AG04450 (cell line): ENCODE measurements around the gene ZNG1A. TPM values are rescaled to one million over a fixed set of nuclear protein-coding genes. Genes with fewer than 3 reads are reported as not detected.
"Not testable (repeated sequence)": the region's sequence is repeated elsewhere in the genome, so short reads cannot be mapped to it uniquely, and the experiment has no call there.

Experiments used
- CTCF ChIA-PET: fragments of 300-600, 350-600 bp; formaldehyde crosslinking; extraction: SDS; loops from one replicate; lab custom pipeline; 2022; ENCODE audit warnings: antibody characterized with exemption, inconsistent platforms; lab: Charles Lee
- POLR2A ChIA-PET: fragments of 350-600 bp; formaldehyde crosslinking; extraction: SDS; loops from one replicate; lab custom pipeline; 2021; ENCODE audit warnings: antibody characterized with exemption, inconsistent platforms; lab: Yijun Ruan, JAX
- DNase-seq: peaks from one replicate; pipeline ENCODE4 v3.0.0-alpha.2; 2011; ENCODE audit warnings: low read depth, low spot score
- H3K27ac ChIP-seq: one replicate; pipeline ENCODE4 v1.5.1; 2012; ENCODE audit warnings: low read depth, low read length, control low read depth
- H3K27me3 ChIP-seq: one replicate; pipeline ENCODE4 v1.6.0; 2012; ENCODE audit warnings: low read length; ENCODE audit not compliant: control insufficient read depth, insufficient read depth
- H3K4me3 ChIP-seq: 2 replicates; pipeline ENCODE4 v1.5.1; 2011; ENCODE audit warnings: mild to moderate bottlenecking, low read depth, low read length, control low read depth
- H3K9me3 ChIP-seq: 2 replicates; pipeline ENCODE4 v1.5.1; 2012; ENCODE audit warnings: low read length; ENCODE audit not compliant: control insufficient read depth, insufficient read depth
- polyA plus RNA-seq: library from polyadenylated mRNA; depleted of rRNA; stranded (reverse); fragments of >200 nt; gene quantifications from 2 replicates; pipeline ENCODE4 v1.2.3, GENCODE V29; 2011
- TF ChIP-seq, protein P1 (sequence below): IDR thresholded peaks from 2 replicates; pipeline ENCODE4 v1.5.1; 2011; ENCODE audit warnings: low read depth, low read length, control low read depth, inconsistent platforms

ZNG1A gene
- polyA plus RNA-seq, 1 experiment = 30.5 TPM

DNA sequence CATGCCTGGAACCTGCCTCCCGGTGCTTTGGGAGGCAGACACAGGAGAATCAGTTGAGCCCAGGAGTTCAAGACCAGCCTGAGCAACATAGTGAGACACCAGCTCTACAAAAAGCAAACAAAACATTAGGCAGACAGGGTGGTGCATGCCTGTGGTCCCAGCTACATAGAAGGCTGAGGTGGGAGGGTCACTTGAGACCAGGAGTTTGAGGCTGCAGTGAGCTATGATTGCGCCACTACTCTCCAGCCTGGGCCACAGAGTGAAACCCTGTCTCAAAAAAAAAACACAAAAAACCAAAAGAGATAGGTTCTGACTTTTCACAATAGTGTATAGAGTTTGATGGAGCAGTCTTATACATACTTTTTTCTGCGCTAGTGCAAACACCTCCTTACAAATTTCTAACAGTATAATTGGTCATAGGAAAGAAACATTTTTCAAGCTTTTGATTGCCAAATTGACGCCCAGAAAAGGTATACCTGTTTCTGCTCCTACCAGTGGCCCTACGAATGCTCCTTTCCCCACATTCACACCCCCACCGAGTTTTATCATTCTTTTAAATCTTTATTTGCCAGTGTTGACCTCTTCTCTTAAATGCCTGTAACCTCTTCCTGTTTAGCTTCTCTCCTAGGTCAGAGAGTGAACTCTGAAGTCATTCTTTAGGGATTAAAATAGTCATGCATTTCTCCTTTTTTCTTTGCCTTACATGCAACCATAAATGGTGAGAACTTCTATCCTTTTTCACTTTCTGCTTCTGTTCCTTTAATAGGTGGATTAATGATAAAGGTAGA lies 43.3 kb upstream of the ZNG1A start:
- no peak overlapping the region for H3K27ac ChIP-seq
- no peaks in the 10 kb centered on the region for H3K9me3 ChIP-seq
- no peak for DNase-seq
- POLR2A ChIA-PET = no interaction called here
- H3K27me3 ChIP-seq = no peaks in the 10 kb centered on the region
- TF ChIP-seq, protein P1, sequence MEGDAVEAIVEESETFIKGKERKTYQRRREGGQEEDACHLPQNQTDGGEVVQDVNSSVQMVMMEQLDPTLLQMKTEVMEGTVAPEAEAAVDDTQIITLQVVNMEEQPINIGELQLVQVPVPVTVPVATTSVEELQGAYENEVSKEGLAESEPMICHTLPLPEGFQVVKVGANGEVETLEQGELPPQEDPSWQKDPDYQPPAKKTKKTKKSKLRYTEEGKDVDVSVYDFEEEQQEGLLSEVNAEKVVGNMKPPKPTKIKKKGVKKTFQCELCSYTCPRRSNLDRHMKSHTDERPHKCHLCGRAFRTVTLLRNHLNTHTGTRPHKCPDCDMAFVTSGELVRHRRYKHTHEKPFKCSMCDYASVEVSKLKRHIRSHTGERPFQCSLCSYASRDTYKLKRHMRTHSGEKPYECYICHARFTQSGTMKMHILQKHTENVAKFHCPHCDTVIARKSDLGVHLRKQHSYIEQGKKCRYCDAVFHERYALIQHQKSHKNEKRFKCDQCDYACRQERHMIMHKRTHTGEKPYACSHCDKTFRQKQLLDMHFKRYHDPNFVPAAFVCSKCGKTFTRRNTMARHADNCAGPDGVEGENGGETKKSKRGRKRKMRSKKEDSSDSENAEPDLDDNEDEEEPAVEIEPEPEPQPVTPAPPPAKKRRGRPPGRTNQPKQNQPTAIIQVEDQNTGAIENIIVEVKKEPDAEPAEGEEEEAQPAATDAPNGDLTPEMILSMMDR = no peak
- H3K4me3 ChIP-seq = no peak overlapping the region
- CTCF ChIA-PET = no interaction called here

DNA sequence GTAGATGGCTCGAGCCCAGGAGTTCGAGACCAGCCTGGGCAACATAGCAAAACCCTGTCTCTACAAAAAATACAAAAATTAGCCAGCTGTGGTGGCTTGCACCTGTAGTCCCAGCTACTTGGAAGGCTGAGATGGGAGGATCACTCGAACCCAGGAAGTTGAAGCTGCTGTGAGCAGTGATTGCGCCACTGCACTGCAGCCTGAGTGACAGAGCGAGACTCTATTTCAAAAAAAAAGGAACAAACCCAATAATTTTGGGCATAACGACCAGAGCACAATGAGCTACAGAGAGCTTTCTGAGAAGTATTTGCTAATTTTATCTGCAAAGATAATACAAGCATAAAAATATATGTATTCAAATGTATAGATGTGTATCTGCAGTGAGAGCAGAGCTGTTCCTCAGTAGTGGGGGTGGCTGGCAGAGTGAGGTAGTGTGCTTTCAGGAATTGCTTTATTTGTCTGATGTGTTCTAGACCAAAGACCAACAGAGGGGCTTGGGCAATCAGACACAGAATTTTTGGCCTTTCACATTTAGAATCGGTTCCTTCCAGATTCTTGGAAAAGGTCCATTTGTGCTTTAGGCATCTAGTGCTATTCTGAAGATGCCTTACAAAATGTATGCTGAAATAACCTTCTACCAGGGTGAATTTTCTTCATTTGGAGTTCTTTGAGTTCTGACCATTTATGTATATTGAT lies 41.0 kb upstream of the ZNG1A start:
- CTCF ChIA-PET = no interaction called here
- no peak overlapping the region for H3K4me3 ChIP-seq
- TF ChIP-seq, protein P1 = no peak
- H3K9me3 ChIP-seq = no peaks in the 10 kb centered on the region
- POLR2A ChIA-PET = no interaction called here
- H3K27ac ChIP-seq = no peak overlapping the region
- H3K27me3 ChIP-seq = peaks cover 14% of the 10 kb centered on the region
- DNase-seq = no peak

DNA sequence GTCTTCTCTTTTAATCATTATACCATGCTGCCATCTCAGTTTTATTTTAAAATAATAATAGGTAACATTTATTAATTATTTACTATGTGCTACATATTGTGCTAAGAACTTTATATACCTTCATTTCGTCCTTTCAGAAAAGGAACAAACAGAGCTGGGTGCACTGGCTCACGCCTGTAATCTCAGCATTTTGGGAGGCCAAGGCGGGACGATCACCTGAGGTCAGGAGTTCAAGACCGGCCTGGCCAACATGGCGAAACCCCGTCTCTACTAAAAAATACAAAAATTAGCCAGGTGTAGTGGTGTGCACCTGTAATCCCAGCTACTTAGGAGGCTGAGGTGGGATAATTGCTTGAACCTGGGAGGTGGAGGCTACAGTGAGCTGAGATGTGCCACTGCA lies 40.2 kb upstream of the ZNG1A start:
- CTCF ChIA-PET, POLR2A ChIA-PET, H3K4me3 ChIP-seq, DNase-seq, H3K27ac ChIP-seq, H3K9me3 ChIP-seq: not testable (repeated sequence)
- H3K27me3 ChIP-seq = peaks cover 19% of the 10 kb centered on the region

DNA sequence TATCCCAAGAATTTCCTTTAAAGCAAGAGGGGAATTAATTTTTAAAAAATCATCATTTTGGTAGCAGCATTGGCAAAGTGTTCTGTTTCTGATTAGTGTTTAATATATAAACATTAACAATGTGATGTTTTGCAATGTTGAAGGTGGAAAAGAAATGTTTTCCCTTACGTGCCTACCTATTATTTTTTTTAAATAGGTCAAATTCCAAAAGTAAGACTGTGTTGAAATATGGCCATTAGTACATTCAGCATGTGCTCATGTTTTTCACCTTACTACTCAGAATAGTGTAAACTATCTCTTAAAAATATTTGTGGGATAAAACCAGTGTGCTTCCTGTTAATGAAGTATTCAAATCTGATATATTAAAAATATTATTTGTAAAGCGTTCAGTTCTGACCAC lies 39.1 kb upstream of the ZNG1A start:
- POLR2A ChIA-PET = no interaction called here

DNA sequence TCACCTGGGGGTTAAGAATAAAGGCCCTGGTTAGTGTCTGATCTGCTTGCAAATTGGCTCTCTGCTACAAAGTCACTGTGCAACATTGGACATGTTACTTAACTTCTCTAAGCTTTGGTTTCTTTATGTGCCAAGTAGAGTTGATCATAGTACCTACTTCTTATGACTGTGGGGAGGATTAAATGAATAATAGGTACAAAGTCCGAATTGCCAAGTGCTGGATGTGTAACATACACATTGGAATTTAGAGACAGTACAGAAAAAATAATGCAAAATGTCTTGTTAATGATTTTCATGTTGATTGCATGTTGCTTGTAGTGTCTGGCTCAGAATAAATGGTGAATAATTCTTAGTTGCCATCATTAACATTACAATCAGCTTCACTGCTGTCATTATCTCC lies 38.0 kb upstream of the ZNG1A start:
- ChIA-PET POLR2A (no interaction called here), CTCF (no interaction called here)
- Histone ChIP-seq H3K27ac (no peak overlapping the region), H3K27me3 (peaks cover 19% of the 10 kb centered on the region), H3K9me3 (no peaks in the 10 kb centered on the region), H3K4me3 (no peak overlapping the region)
- TF ChIP-seq, protein P1 = no peak
- no peak for DNase-seq

More for the DNA sequence above, 39.1 kb upstream of the ZNG1A start:
- TF ChIP-seq, protein P1 = no peak
- no peak for DNase-seq
- Histone ChIP-seq H3K27ac (no peak overlapping the region), H3K4me3 (no peak overlapping the region), H3K27me3 (peaks cover 19% of the 10 kb centered on the region), H3K9me3 (no peaks in the 10 kb centered on the region)
- CTCF ChIA-PET = no interaction called here
